Activated T-helper 1 cell treated with Interleukin-2 at 50 U/mL for 16 hours (primary cell): ENCODE results near the gene PDX1.

Source experiments
- DNase-seq: peaks from one replicate; pipeline ENCODE4 v3.0.0-alpha.2; 2020; ENCODE audit warnings: low read depth

PDX1 gene

GRCh38 chr13:27919934-27920676 is at the start of gene PDX1:
Gene PDX1 (plus strand): TSS chr13:27920000. CDS start chr13:27920139, 139 bp downstream.
- no peak for DNase-seq

GRCh38 chr13:27878274-27878673 is 41.5 kb upstream of the PDX1 start:
- no peak for DNase-seq

DNA sequence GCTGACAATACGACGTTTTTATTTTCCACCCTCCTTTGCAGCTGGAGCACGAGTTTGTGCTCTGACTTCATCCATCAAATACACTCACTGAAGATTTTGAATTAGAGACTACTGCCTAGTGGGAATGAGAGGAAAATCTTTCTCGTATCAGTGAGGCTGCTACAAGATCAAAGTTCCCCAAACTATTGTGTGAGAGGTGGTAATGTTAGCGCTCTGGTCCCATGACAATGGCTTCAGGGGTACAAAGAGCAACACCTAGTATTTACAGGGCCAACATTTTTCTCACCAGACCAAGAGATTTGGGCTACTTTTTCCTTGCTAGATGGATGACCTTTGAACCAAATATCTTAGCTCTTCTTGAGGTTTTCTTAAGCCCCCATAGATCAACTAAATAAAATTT is 30.3 kb upstream of the PDX1 start:
- DNase-seq, result no peak

- no peak for DNase-seq
Observed at GRCh38 chr13:27896726-27897125, 23.1 kb upstream of the PDX1 start.

DNA sequence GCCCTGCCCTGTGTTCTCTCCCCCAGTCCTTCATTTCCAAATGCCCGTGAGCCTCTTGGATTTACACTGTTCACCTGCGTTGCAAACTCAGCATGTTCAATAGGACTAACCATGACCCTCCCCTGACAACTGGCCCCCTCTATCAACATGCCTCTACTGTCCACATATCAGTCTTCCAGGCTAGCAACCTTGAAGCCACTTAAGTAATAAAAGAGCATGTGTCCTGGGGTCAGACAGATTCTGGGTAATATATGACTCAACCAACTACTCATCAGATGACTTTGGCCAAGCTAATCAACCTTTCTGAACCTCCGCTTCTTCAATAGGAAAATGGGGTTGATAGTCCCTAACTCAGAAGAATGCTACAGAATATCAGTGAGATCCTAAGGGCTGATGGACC is 15.1 kb upstream of the PDX1 start:
- DNase-seq, result no peak

- no peak for DNase-seq
Observed at GRCh38 chr13:27905650-27906049, 14.2 kb upstream of the PDX1 start.

DNA sequence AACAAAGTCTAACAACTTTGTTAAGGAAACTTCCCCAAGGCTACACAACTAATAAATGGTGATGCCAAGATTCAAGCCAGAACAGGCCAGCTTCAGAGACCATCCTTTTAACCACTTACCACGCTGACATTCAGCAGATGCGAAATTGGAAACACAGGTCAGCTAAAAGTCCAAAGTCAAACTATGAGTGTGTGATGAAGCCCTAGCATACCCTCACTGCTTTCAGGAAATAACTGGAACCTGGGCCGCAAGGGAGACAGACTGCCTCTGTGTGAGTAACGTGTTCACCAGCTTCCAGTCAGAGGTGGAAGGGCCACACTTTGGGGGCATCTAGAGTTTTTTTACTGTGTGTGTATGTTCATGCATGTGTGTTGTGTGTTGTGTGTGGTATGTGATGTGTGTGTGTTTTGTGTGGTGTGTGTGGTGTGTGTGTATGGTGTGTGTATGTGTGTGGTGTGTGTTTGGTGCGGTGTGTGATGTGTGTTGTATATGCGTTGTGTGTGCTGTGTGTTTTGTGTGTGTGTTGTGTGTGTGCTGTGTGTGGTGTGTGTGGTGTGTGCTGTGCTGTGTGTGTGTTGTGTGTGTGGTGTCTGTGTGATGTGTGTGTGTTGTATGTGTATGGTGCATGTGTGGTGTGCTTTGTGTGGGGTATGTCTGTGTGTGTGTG is 12.5 kb upstream of the PDX1 start:
- DNase-seq, result no peak

DNA sequence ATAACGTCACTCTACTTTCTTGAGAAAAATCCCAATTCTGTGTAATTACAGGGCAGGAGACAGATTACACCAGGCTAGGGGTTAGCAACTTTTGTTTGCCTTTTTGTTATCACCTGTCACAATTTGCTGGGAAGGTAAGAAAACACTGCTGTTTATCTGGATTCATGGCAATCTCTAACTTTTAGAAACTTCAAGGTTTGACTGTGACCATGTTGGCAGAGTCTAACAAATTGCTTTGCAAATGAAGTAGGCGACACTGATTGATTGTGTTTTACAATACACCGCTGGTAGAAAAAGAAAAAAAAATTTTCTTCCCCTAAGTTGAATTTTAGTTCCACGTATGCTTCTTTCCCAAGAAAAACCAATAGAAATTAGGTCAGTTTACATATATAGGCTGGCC is 10.4 kb upstream of the PDX1 start:
- no peak for DNase-seq

DNA sequence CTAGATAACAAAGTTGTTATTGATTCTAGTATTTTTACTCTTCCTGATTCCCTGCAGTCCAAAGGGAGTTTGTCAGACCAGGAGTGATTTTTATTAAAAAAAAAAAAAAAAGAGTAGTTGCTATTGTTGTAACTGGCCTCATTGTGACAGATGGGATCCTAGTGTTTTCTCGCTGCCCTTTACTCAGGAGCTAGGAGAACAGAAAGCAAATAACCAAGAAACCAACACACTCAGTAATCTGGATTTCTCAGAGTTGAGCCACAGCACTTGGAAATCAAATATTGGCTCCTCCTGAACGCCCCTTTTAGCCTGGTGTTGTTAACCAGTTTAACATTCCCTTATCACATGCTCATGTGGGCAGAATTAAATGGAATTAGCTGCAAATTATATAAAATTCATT is 8.3 kb upstream of the PDX1 start:
- DNase-seq, result no peak

GRCh38 chr13:27913160-27913559 is 6.6 kb upstream of the PDX1 start:
- no peak for DNase-seq

- DNase-seq, result no peak
Observed at GRCh38 chr13:27915301-27916207, 4.2 kb upstream of the PDX1 start.

GRCh38 chr13:27917121-27917947 is 2.5 kb upstream of the PDX1 start:
- no peak for DNase-seq

- DNase-seq, result no peak
Observed at GRCh38 chr13:27918041-27918917, 1.5 kb upstream of the PDX1 start.

- DNase-seq, result no peak
Observed at GRCh38 chr13:27918918-27919658, 712 bp upstream of the PDX1 start.

- no peak for DNase-seq
Observed at GRCh38 chr13:27919659-27919933, 204 bp upstream of the PDX1 start.

DNA sequence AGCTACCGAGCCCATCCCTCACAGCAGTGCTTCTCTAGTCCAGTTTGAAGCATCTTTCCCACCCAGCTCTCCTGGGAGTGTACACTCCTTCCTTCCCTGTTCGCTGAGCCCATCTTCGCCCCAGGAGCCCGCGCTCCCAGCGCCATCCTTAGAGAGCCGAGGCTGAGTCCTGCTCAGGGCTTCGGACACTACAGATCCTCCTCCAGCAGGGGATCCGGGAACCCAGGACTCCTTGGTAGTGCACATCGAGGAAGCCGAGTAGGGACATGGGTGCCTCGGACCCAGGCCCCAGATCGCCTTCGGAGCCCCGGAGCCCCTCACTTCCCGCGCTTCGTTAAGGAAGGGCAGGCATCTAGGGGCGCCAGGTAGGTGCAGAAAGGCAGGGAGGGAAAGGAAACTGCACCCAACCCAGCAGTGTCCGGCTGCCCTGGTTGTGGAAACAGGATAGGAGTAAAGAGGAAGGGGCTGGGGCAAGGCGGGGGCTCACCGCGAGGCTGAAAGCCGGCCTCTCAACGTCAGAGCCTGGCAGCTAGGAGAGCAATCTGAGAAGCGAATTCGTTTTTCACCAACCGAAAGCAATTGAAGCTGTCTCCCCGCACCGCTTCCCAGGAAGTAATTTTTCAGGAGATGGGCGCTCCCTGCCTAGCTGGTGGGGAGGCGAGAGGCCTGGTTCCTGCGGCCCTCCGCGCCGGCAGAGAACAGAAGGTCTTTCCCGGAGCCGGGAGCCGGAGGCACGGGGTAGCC is 1.0 kb downstream of the PDX1 start:
- no peak for DNase-seq

- no peak for DNase-seq
Observed at GRCh38 chr13:27921421-27921960, 1.7 kb downstream of the PDX1 start.

- DNase-seq, result no peak
Observed at GRCh38 chr13:27921961-27922882, 2.4 kb downstream of the PDX1 start.
